KBM-7 (cell line): ENCODE results near the gene SLC6A2.
"Not testable (repeated sequence)": the region's sequence is repeated elsewhere in the genome, so short reads cannot be mapped to it uniquely, and the experiment has no call there.

Experiments
- DNase-seq: peaks from one replicate; pipeline ENCODE4 v3.0.0-alpha.2; 2015
- in situ Hi-C: fragments of 300-500 bp; cut with MboI; formaldehyde crosslinking; loops from 2 replicates; pipeline ENCODE4 v1.14.3; 2020; ENCODE audit warnings: low sequenced_read_pairs, low pct_unique_long_range_greater_than_20kb, mixed read lengths

SLC6A2 gene

DNA sequence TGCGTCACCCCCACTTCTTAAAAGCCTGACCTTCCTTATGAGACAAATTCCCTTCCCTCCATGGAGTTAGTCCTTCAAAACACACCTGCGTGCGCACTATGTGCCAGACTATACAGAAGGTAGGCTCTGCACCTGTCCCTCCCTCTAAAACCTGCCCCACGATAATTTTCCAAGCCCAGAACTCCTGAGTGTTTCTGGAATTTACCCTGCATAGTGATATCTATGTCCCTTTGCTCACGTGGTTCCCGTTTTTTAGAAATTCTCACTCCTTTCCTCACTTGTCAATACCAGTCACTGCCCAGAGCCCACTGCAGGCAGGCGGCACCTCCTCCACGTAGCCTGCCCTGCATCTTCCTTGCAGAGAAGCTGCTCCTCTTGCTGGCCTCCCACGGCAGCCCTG, 82.2 kb downstream of the SLC6A2 start:
- DNase-seq = no peak
- in situ Hi-C loops = no loop called here

DNA sequence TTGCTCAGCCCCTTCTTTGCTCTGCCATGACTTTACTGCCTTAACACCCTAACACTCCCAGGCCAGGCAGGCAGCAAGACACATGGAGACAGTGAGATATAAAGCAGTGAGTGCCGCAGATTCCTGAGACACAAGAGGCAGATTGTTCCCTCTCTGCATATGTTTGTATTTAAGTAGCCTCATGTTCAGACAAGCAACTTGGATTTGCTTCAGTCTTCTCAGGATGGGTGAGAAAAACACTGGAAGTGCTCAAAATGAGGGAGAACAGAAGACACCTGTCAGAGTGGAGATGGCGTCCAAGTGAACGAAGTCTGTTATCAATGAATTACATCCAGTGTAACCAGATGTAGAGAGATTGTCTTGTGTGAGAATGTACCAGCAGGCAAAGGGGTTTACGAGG, 90.3 kb downstream of the SLC6A2 start:
- DNase-seq = no peak
- in situ Hi-C loops = no loop called here

DNA sequence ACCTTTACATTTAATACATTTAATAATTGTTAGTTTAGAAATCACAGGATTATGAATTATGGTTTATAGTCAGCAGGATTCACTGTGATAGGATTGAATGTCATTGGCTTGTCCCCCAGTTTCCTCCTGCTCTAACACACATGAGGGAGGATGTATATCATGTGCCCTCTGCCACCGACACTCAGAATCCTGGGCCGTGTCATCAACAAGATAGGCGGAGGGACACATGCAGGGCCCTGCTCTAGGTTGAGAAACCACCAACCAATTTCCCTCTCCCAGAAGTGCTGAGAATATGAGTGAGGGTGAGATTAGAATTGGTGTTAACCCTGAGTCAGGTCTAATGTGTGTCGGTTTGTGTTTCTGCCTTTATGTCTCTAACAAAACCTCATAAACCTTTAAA, 92.0 kb downstream of the SLC6A2 start:
- DNase-seq = no peak
- in situ Hi-C loops = no loop called here

DNA sequence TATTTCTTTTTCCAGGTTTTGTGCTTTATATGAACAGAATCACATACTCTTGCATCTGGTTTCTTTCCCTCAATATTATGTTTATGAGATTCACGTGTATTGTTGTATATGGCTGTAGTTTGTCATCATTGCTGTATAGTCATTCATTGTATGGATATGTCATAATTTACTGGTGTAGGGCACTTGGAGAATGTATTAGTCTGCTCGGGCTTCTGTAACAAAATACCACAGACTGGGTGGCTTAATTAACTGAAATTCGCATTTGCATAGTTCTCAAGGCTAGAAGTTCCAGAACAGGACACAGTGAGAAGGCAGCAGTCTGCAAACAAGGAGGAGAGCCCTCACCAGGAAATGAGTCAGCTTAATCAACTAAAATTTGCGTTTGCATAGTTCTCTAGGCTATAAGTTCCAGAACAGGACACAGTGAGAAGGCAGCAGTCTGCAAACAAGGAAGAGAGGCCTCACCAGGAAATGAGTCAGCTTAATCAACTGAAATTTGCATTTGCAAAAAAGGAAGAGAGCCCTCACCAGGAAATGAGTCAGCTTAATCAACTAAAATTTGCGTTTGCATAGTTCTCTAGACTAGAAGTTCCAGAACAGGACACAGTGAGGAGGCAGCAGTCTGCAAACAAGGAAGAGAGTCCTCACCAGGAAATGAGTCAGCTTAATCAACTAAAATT, 96.8 kb downstream of the SLC6A2 start:
- in situ Hi-C loops = not testable (repeated sequence)
- peak; percentile 63 for DNase-seq

DNA sequence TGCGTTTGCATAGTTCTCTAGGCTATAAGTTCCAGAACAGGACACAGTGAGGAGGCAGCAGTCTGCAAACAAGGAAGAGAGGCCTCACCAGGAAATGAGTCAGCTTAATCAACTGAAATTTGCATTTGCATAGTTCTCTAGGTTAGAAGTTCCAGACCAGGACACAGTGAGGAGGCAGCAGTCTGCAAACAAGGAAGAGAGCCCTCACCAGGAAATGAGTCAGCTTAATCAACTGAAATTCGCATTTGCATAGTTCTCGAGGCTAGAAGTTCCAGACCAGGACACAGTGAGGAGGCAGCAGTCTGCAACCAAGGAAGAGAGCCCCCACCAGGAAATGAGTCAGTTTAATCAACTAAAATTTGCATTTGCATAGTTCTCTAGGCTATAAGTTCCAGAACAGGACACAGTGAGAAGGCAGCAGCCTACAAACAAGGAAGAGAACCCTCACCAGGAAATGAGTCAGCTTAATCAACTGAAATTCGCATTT, 97.4 kb downstream of the SLC6A2 start:
- in situ Hi-C loops = not testable (repeated sequence)
- DNase-seq = peak; percentile 63
